Activated CD8-positive, alpha-beta memory T cell treated with anti-CD3 and anti-CD28 coated beads for 1 hour (primary cell): Measurements from ENCODE around the gene ADAM22.

Source experiments
- DNase-seq, 2 donors: peaks; one replicate each; pipeline ENCODE4 v3.0.0-alpha.2; 2020; ENCODE audit warnings: low read depth in 1 of 2; ENCODE audit errors: extremely low read depth in 1 of 2

The ADAM22 gene

GRCh38 chr7:88102675-88103074 lies 168.6 kb downstream of the ADAM22 start:
- no peak for DNase-seq

- no peak for DNase-seq
Measured at GRCh38 chr7:88104732-88105131, 170.7 kb downstream of the ADAM22 start.

GRCh38 chr7:88105231-88105630 lies 171.2 kb downstream of the ADAM22 start:
- DNase-seq: no peak

GRCh38 chr7:88106434-88106833 lies 172.4 kb downstream of the ADAM22 start:
- no peak for DNase-seq

GRCh38 chr7:88109612-88110011 lies 175.6 kb downstream of the ADAM22 start:
- DNase-seq: no peak

GRCh38 chr7:88111140-88111743 lies 177.2 kb downstream of the ADAM22 start:
- no peak for DNase-seq

GRCh38 chr7:88111954-88112471 lies 178.0 kb downstream of the ADAM22 start:
- DNase-seq: no peak

GRCh38 chr7:88115258-88115796 lies 181.3 kb downstream of the ADAM22 start:
- no peak for DNase-seq

- DNase-seq: no peak
Measured at GRCh38 chr7:88115816-88116215, 181.8 kb downstream of the ADAM22 start.

GRCh38 chr7:88116235-88116795 lies 182.3 kb downstream of the ADAM22 start:
- DNase-seq: no peak

- DNase-seq: no peak
Measured at GRCh38 chr7:88117325-88117724, 183.3 kb downstream of the ADAM22 start.

- DNase-seq: no peak
Measured at GRCh38 chr7:88121335-88121734, 187.3 kb downstream of the ADAM22 start.

- DNase-seq: no peak
Measured at GRCh38 chr7:88127637-88128290, 193.7 kb downstream of the ADAM22 start.

GRCh38 chr7:88132725-88133124 lies 198.7 kb downstream of the ADAM22 start:
- no peak for DNase-seq

- no peak for DNase-seq
Measured at GRCh38 chr7:88140947-88141346, 206.9 kb downstream of the ADAM22 start.

GRCh38 chr7:88141479-88141878 lies 207.4 kb downstream of the ADAM22 start:
- no peak for DNase-seq

- no peak for DNase-seq
Measured at GRCh38 chr7:88141953-88142352, 207.9 kb downstream of the ADAM22 start.

GRCh38 chr7:88146616-88147015 lies 212.6 kb downstream of the ADAM22 start:
- no peak for DNase-seq

- no peak for DNase-seq
Measured at GRCh38 chr7:88147341-88147740, 213.3 kb downstream of the ADAM22 start.

- no peak for DNase-seq
Measured at GRCh38 chr7:88147949-88148348, 213.9 kb downstream of the ADAM22 start.

GRCh38 chr7:88150033-88150432 lies 216.0 kb downstream of the ADAM22 start:
- DNase-seq: no peak
